ENCODE measurements around the gene MND1. TPM values are rescaled to one million over a fixed set of nuclear protein-coding genes. Genes with fewer than 3 reads are reported as not detected.
"Not testable (repeated sequence)": the region's sequence is repeated elsewhere in the genome, so short reads cannot be mapped to it uniquely, and the experiment has no call there.

MND1 gene
- total RNA-seq, 1 donor from 2014 or later: 1.00 TPM

GRCh38 chr4:153409412-153409811, 64.9 kb downstream of the MND1 start:
- peak overlapping the region; percentile 88 for H3K27ac Mint-ChIP-seq (ENCODE audit: unreplicated experiment)
- Histone ChIP-seq H3K36me3 (ENCODE audit: insufficient read depth, low read length) (no peaks in the 10 kb centered on the region), H2AFZ (ENCODE audit: low read depth, low read length) (no peak overlapping the region), H3K9ac (ENCODE audit: low read length) (no peak overlapping the region), H3K79me2 (ENCODE audit: insufficient read depth, low read length) (no peaks in the 10 kb centered on the region), H3K4me3 (ENCODE audit: insufficient read depth, low read depth, low read length) (no peak overlapping the region), H3K27me3 (ENCODE audit: insufficient read depth, low read length) (no peaks in the 10 kb centered on the region), H3K4me2 (ENCODE audit: low read length) (no peak overlapping the region), H3K9me3 (ENCODE audit: insufficient read depth, low read depth, low read length) (no peaks in the 10 kb centered on the region), H4K20me1 (ENCODE audit: insufficient read depth, low read length) (no peaks in the 10 kb centered on the region), H3K4me1 (ENCODE audit: insufficient read depth, low read length) (peaks cover 9% of the 10 kb centered on the region), H3K27ac (ENCODE audit: low read depth, low read length) (peak overlapping the region; percentile 49)
- H3K4me1 Mint-ChIP-seq (ENCODE audit: low read depth, unreplicated experiment): peaks cover 10% of the 10 kb centered on the region
- no peaks in the 10 kb centered on the region for H3K36me3 Mint-ChIP-seq (ENCODE audit: low read depth, unreplicated experiment)
- peak; percentile 78 for DNase-seq (ENCODE audit: low read depth)
- no peak for TF ChIP-seq CTCF (IDR thresholded peaks at IDR 0.05; ENCODE audit: insufficient read depth, low read depth, low read length)
- TF ChIP-seq EZH2 (IDR thresholded peaks at IDR 0.05; ENCODE audit: insufficient read depth, low read length): no peak
- peak; percentile 83 for FAIRE-seq
- H3K9me3 Mint-ChIP-seq (ENCODE audit: unreplicated experiment): no peaks in the 10 kb centered on the region
- no peak overlapping the region for H3K4me3 Mint-ChIP-seq (ENCODE audit: unreplicated experiment)
- H3K27me3 Mint-ChIP-seq (ENCODE audit: low read depth, unreplicated experiment): no peaks in the 10 kb centered on the region

- FAIRE-seq: no peak
- Mint-ChIP-seq H3K27me3 (ENCODE audit: low read depth, unreplicated experiment) (no peaks in the 10 kb centered on the region), H3K27ac (ENCODE audit: unreplicated experiment) (peak overlapping the region; percentile 88), H3K36me3 (ENCODE audit: low read depth, unreplicated experiment) (no peaks in the 10 kb centered on the region), H3K9me3 (ENCODE audit: unreplicated experiment) (no peaks in the 10 kb centered on the region), H3K4me3 (ENCODE audit: unreplicated experiment) (no peak overlapping the region), H3K4me1 (ENCODE audit: low read depth, unreplicated experiment) (peaks cover 10% of the 10 kb centered on the region)
- peaks cover 9% of the 10 kb centered on the region for H3K4me1 ChIP-seq (ENCODE audit: insufficient read depth, low read length)
- H2AFZ ChIP-seq (ENCODE audit: low read depth, low read length): no peak overlapping the region
- TF ChIP-seq CTCF (IDR thresholded peaks at IDR 0.05; ENCODE audit: insufficient read depth, low read depth, low read length) (no peak), EZH2 (IDR thresholded peaks at IDR 0.05; ENCODE audit: insufficient read depth, low read length) (no peak)
- peak; percentile 19 for DNase-seq (ENCODE audit: low read depth)
- H3K4me3 ChIP-seq (ENCODE audit: insufficient read depth, low read depth, low read length): no peak overlapping the region
- H3K27me3 ChIP-seq (ENCODE audit: insufficient read depth, low read length): no peaks in the 10 kb centered on the region
- H3K79me2 ChIP-seq (ENCODE audit: insufficient read depth, low read length): no peaks in the 10 kb centered on the region
- no peak overlapping the region for H3K4me2 ChIP-seq (ENCODE audit: low read length)
- H3K9me3 ChIP-seq (ENCODE audit: insufficient read depth, low read depth, low read length): no peaks in the 10 kb centered on the region
- H3K27ac ChIP-seq (ENCODE audit: low read depth, low read length): peak overlapping the region; percentile 49
- H3K36me3 ChIP-seq (ENCODE audit: insufficient read depth, low read length): no peaks in the 10 kb centered on the region
- H3K9ac ChIP-seq (ENCODE audit: low read length): no peak overlapping the region
- H4K20me1 ChIP-seq (ENCODE audit: insufficient read depth, low read length): no peaks in the 10 kb centered on the region
Observed at GRCh38 chr4:153409924-153410501, 65.5 kb downstream of the MND1 start.

- TF ChIP-seq EZH2 (IDR thresholded peaks at IDR 0.05; ENCODE audit: insufficient read depth, low read length): no peak
- TF ChIP-seq CTCF (IDR thresholded peaks at IDR 0.05; ENCODE audit: insufficient read depth, low read depth, low read length): no peak
- H3K4me1 ChIP-seq (ENCODE audit: insufficient read depth, low read length): peaks cover 9% of the 10 kb centered on the region
- H3K27me3 Mint-ChIP-seq (ENCODE audit: low read depth, unreplicated experiment): no peaks in the 10 kb centered on the region
- H3K36me3 ChIP-seq (ENCODE audit: insufficient read depth, low read length): no peaks in the 10 kb centered on the region
- H3K9ac ChIP-seq (ENCODE audit: low read length): no peak overlapping the region
- no peak overlapping the region for H3K27ac ChIP-seq (ENCODE audit: low read depth, low read length)
- H3K27ac Mint-ChIP-seq (ENCODE audit: unreplicated experiment): peak overlapping the region; percentile 28
- H3K9me3 Mint-ChIP-seq (ENCODE audit: unreplicated experiment): no peaks in the 10 kb centered on the region
- no peak overlapping the region for H3K4me3 ChIP-seq (ENCODE audit: insufficient read depth, low read depth, low read length)
- H2AFZ ChIP-seq (ENCODE audit: low read depth, low read length): no peak overlapping the region
- FAIRE-seq (no peak), DNase-seq (ENCODE audit: low read depth) (no peak)
- H3K36me3 Mint-ChIP-seq (ENCODE audit: low read depth, unreplicated experiment): no peaks in the 10 kb centered on the region
- H4K20me1 ChIP-seq (ENCODE audit: insufficient read depth, low read length): no peaks in the 10 kb centered on the region
- H3K4me3 Mint-ChIP-seq (ENCODE audit: unreplicated experiment): no peak overlapping the region
- H3K79me2 ChIP-seq (ENCODE audit: insufficient read depth, low read length): no peaks in the 10 kb centered on the region
- no peaks in the 10 kb centered on the region for H3K27me3 ChIP-seq (ENCODE audit: insufficient read depth, low read length)
- peaks cover 13% of the 10 kb centered on the region for H3K4me1 Mint-ChIP-seq (ENCODE audit: low read depth, unreplicated experiment)
- no peak overlapping the region for H3K4me2 ChIP-seq (ENCODE audit: low read length)
- H3K9me3 ChIP-seq (ENCODE audit: insufficient read depth, low read depth, low read length): no peaks in the 10 kb centered on the region
Observed at GRCh38 chr4:153413842-153414241, 69.4 kb downstream of the MND1 start.

GRCh38 chr4:153416456-153416855, 72.0 kb downstream of the MND1 start:
- DNase-seq (ENCODE audit: low read depth); H3K79me2 ChIP-seq (ENCODE audit: insufficient read depth, low read length); H3K9me3 Mint-ChIP-seq (ENCODE audit: unreplicated experiment); H2AFZ ChIP-seq (ENCODE audit: low read depth, low read length); H3K4me2 ChIP-seq (ENCODE audit: low read length); H3K36me3 Mint-ChIP-seq (ENCODE audit: low read depth, unreplicated experiment); FAIRE-seq; H3K4me1 Mint-ChIP-seq (ENCODE audit: low read depth, unreplicated experiment); H3K27me3 Mint-ChIP-seq (ENCODE audit: low read depth, unreplicated experiment); H3K27me3 ChIP-seq (ENCODE audit: insufficient read depth, low read length); H3K27ac Mint-ChIP-seq (ENCODE audit: unreplicated experiment); H3K4me3 ChIP-seq (ENCODE audit: insufficient read depth, low read depth, low read length); H3K9ac ChIP-seq (ENCODE audit: low read length); H3K4me3 Mint-ChIP-seq (ENCODE audit: unreplicated experiment); H4K20me1 ChIP-seq (ENCODE audit: insufficient read depth, low read length); H3K4me1 ChIP-seq (ENCODE audit: insufficient read depth, low read length); H3K9me3 ChIP-seq (ENCODE audit: insufficient read depth, low read depth, low read length); H3K27ac ChIP-seq (ENCODE audit: low read depth, low read length); H3K36me3 ChIP-seq (ENCODE audit: insufficient read depth, low read length): not testable (repeated sequence)

Data from astrocyte (in vitro differentiated cells and primary cell).